Measurements from ENCODE around the gene DPY19L1.
A peak's percentile ranks its signal among the peaks of the same experiment; 100 is the strongest.

DPY19L1 gene

GRCh38 chr7:35039343-35039742 lies 2.1 kb upstream of the DPY19L1 start:
- no peak for TF ChIP-seq GATA1 (IDR thresholded peaks at IDR 0.05; ENCODE audit: low read depth, low read length)
- TF ChIP-seq POLR2A (IDR thresholded peaks at IDR 0.05; ENCODE audit: low read length), result no peak
- no peak for DNase-seq

GRCh38 chr7:35038354-35038753 lies 1.1 kb upstream of the DPY19L1 start:
- no peak for DNase-seq
- no peak for TF ChIP-seq GATA1 (IDR thresholded peaks at IDR 0.05; ENCODE audit: low read depth, low read length)
- TF ChIP-seq POLR2A (IDR thresholded peaks at IDR 0.05; ENCODE audit: low read length), result no peak

GRCh38 chr7:35037526-35038341 lies 449 bp upstream of the DPY19L1 start:
- TF ChIP-seq GATA1 (IDR thresholded peaks at IDR 0.05; ENCODE audit: low read depth, low read length) (no peak), POLR2A (IDR thresholded peaks at IDR 0.05; ENCODE audit: low read length) (peak; percentile 40)
- DNase-seq, result peak; percentile 95 to 97

- TF ChIP-seq GATA1 (IDR thresholded peaks at IDR 0.05; ENCODE audit: low read depth, low read length) (no peak), POLR2A (IDR thresholded peaks at IDR 0.05; ENCODE audit: low read length) (peak; percentile 19)
- peak; percentile 78 to 80 for DNase-seq
Measured at GRCh38 chr7:35036361-35037171, 719 bp downstream of the DPY19L1 start.

- no peak for TF ChIP-seq GATA1 (IDR thresholded peaks at IDR 0.05; ENCODE audit: low read depth, low read length)
- no peak for TF ChIP-seq POLR2A (IDR thresholded peaks at IDR 0.05; ENCODE audit: low read length)
- DNase-seq, result peak in 1 of 2 experiments; percentile 42
Measured at GRCh38 chr7:35035511-35035961, 1.7 kb downstream of the DPY19L1 start.

GRCh38 chr7:35032166-35032565 lies 5.1 kb downstream of the DPY19L1 start:
- no peak for DNase-seq
- TF ChIP-seq GATA1 (IDR thresholded peaks at IDR 0.05; ENCODE audit: low read depth, low read length) (no peak), POLR2A (IDR thresholded peaks at IDR 0.05; ENCODE audit: low read length) (no peak)

GRCh38 chr7:35030848-35031247 lies 6.4 kb downstream of the DPY19L1 start:
- DNase-seq, result no peak
- TF ChIP-seq GATA1 (IDR thresholded peaks at IDR 0.05; ENCODE audit: low read depth, low read length) (no peak), POLR2A (IDR thresholded peaks at IDR 0.05; ENCODE audit: low read length) (no peak)

- no peak for DNase-seq
- TF ChIP-seq GATA1 (IDR thresholded peaks at IDR 0.05; ENCODE audit: low read depth, low read length), result no peak
- TF ChIP-seq POLR2A (IDR thresholded peaks at IDR 0.05; ENCODE audit: low read length), result no peak
Measured at GRCh38 chr7:35029311-35029710, 8.0 kb downstream of the DPY19L1 start.

- TF ChIP-seq POLR2A (IDR thresholded peaks at IDR 0.05; ENCODE audit: low read length), result no peak
- TF ChIP-seq GATA1 (IDR thresholded peaks at IDR 0.05; ENCODE audit: low read depth, low read length), result no peak
- DNase-seq, result no peak
Measured at GRCh38 chr7:35026150-35026549, 11.1 kb downstream of the DPY19L1 start.

- no peak for TF ChIP-seq POLR2A (IDR thresholded peaks at IDR 0.05; ENCODE audit: low read length)
- no peak for TF ChIP-seq GATA1 (IDR thresholded peaks at IDR 0.05; ENCODE audit: low read depth, low read length)
- no peak for DNase-seq
Measured at GRCh38 chr7:35025369-35025870, 11.9 kb downstream of the DPY19L1 start.

- TF ChIP-seq POLR2A (IDR thresholded peaks at IDR 0.05; ENCODE audit: low read length), result no peak
- TF ChIP-seq GATA1 (IDR thresholded peaks at IDR 0.05; ENCODE audit: low read depth, low read length), result no peak
- no peak for DNase-seq
Measured at GRCh38 chr7:35024298-35024697, 13.0 kb downstream of the DPY19L1 start.

GRCh38 chr7:35022725-35023124 lies 14.6 kb downstream of the DPY19L1 start:
- DNase-seq, result no peak
- TF ChIP-seq POLR2A (IDR thresholded peaks at IDR 0.05; ENCODE audit: low read length), result no peak
- TF ChIP-seq GATA1 (IDR thresholded peaks at IDR 0.05; ENCODE audit: low read depth, low read length), result no peak

- no peak for DNase-seq
- no peak for TF ChIP-seq POLR2A (IDR thresholded peaks at IDR 0.05; ENCODE audit: low read length)
- no peak for TF ChIP-seq GATA1 (IDR thresholded peaks at IDR 0.05; ENCODE audit: low read depth, low read length)
Measured at GRCh38 chr7:35021445-35021844, 15.8 kb downstream of the DPY19L1 start.

GRCh38 chr7:35019801-35020200 lies 17.5 kb downstream of the DPY19L1 start:
- TF ChIP-seq GATA1 (IDR thresholded peaks at IDR 0.05; ENCODE audit: low read depth, low read length), result no peak
- TF ChIP-seq POLR2A (IDR thresholded peaks at IDR 0.05; ENCODE audit: low read length), result no peak
- no peak for DNase-seq
